ENCODE measurements around the gene TRPM2.

The TRPM2 gene

DNA sequence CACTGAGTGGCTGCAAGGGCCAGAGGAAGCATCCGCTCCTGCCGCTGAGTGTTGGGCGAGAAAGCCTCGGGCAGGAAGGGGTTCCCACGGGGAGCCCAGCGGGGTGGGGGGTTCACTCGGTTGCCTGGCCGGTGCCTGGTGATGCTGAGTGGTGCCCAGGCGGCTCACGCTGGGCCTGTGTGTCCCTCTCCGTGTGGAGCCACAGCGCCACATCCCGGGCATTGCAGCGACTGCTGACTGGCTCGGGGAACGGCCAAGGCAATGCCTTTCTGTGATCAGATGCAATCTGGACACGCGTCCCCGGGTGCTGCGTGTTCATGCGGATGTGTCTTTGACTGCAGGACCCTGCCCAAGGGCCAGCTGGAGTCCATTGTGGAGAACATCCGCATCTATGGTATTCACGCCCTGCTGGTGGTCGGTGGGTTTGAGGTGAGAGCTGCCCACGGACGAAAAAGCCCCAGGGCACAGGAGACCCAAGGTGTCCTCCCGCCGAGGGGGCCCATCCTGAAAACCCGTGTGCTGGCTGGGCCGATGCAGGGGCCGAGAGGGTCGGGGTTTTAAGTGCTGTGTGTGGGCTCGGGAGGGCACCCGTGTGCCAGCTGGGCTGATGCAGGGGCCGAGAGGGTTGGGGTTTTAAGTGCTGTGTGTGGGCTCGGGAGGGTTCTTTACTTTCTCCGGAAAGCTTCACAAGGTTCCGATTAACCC, 30.6 kb upstream of the TRPM2 start:
- TF ChIP-seq, protein P1, sequence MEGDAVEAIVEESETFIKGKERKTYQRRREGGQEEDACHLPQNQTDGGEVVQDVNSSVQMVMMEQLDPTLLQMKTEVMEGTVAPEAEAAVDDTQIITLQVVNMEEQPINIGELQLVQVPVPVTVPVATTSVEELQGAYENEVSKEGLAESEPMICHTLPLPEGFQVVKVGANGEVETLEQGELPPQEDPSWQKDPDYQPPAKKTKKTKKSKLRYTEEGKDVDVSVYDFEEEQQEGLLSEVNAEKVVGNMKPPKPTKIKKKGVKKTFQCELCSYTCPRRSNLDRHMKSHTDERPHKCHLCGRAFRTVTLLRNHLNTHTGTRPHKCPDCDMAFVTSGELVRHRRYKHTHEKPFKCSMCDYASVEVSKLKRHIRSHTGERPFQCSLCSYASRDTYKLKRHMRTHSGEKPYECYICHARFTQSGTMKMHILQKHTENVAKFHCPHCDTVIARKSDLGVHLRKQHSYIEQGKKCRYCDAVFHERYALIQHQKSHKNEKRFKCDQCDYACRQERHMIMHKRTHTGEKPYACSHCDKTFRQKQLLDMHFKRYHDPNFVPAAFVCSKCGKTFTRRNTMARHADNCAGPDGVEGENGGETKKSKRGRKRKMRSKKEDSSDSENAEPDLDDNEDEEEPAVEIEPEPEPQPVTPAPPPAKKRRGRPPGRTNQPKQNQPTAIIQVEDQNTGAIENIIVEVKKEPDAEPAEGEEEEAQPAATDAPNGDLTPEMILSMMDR (IDR thresholded peaks at IDR 0.05; ENCODE audit: insufficient read depth, missing control alignments), result no peak
- FAIRE-seq (no peak), DNase-seq (ENCODE audit: insufficient read length, low spot score) (no peak)

- FAIRE-seq, result no peak
- TF ChIP-seq, protein P1 (IDR thresholded peaks at IDR 0.05; ENCODE audit: insufficient read depth, missing control alignments), result no peak
- DNase-seq (ENCODE audit: insufficient read length, low spot score), result no peak
Observed at GRCh38 chr21:44323591-44323990, 29.8 kb upstream of the TRPM2 start.

DNA sequence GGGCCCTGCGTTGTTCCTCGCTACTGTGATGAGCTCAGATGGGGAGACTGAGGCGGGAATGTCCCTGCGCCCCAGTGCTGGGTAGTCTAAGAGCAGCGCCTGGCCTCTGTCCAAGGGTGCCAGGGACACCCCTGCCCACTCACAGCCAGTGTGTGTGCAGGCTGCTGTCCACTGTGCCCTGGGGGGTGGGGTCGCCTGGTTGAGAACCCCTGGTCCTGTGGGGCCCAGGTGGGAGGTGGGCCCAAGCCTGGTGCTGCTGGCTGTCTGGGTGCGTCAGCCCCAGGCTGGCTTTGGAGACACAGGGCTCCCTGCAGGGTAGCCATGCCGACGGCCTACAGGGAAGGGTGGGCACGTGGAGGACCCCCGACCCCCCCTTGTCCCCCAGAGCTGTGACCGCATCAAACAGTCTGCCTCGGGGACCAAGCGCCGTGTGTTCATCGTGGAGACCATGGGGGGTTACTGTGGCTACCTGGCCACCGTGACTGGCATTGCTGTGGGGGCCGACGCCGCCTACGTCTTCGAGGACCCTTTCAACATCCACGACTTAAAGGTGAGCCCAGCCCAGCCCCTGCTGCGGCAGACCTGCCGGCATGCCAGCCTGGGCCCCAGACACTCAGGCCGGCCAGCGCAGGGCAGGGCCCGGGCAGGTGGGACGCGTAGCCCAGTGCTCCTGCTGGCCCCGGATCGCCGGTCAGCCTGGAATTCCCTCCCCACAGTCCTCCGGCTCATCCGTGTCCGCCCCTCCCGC, 29.1 kb upstream of the TRPM2 start:
- FAIRE-seq (no peak), DNase-seq (ENCODE audit: insufficient read length, low spot score) (no peak)
- TF ChIP-seq, protein P1 (IDR thresholded peaks at IDR 0.05; ENCODE audit: insufficient read depth, missing control alignments), result no peak

DNA sequence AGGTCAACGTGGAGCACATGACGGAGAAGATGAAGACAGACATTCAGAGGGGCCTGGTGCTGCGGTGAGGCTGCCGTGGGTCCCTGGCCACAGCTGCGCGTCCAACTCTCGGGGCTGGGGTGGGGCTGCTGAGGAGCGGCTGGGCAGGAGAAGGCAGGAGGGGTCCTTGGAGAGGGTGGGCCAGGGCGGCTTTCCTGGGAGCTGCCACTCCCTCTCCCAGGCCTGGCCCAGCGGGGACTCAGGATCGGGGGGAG, 28.6 kb upstream of the TRPM2 start:
- TF ChIP-seq, protein P1 (IDR thresholded peaks at IDR 0.05; ENCODE audit: insufficient read depth, missing control alignments), result no peak
- FAIRE-seq, result no peak
- DNase-seq (ENCODE audit: insufficient read length, low spot score), result no peak

DNA sequence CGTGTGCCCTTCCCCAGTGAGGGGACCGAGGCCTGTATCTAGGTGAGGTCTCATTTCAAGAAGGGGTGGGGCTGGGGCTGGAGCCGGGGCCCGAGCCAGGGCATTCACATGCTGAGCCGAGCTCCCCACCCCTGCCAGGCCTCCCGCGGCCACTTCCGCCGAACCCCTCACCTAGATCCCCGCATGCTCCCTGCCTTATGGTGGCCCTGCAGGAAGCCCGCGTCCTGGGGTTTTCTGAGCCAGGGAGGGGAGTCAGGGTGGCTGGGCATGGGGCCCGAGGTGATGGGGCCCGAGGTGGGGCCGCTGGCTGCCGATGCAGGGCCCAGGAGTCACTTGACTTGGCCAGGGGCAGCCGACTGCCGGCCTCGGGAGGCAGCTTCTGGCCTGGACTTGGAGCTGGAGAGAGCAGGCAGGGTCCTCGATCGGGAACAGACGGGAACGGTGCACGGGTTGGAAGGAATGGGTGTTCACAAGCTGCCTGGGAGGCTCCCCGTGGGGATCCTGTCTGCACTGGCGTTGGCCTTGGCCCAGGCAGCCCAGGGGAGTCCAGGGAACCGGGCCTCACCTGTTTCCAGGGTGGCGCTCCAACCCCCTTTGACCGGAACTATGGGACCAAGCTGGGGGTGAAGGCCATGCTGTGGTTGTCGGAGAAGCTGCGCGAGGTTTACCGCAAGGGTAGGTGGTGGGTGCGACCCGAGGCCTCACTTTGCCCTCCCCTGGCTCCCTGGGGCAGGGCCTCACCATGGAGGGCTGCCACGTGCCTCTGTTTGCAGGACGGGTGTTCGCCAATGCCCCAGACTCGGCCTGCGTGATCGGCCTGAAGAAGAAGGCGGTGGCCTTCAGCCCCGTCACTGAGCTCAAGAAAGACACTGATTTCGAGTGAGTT, 27.8 kb upstream of the TRPM2 start:
- TF ChIP-seq, protein P1 (IDR thresholded peaks at IDR 0.05; ENCODE audit: insufficient read depth, missing control alignments), result no peak
- FAIRE-seq, result no peak
- DNase-seq (ENCODE audit: insufficient read length, low spot score), result no peak

- TF ChIP-seq, protein P1 (IDR thresholded peaks at IDR 0.05; ENCODE audit: insufficient read depth, missing control alignments), result no peak
- FAIRE-seq (no peak), DNase-seq (ENCODE audit: insufficient read length, low spot score) (no peak)
Observed at GRCh38 chr21:44326272-44326647, 27.2 kb upstream of the TRPM2 start.
